Endothelial cell of umbilical vein (primary cell): ENCODE data around the gene ENO4.

ENCODE experiments used
- EZH2 ChIP-seq: IDR thresholded peaks from 2 replicates; pipeline ENCODE4 v1.6.1; 2012; ENCODE audit warnings: borderline replicate concordance, low read depth, mild to moderate bottlenecking, moderate library complexity, low read length, inconsistent platforms; ENCODE audit not compliant: severe bottlenecking
- FOS ChIP-seq: IDR thresholded peaks from 2 replicates; pipeline ENCODE4 v1.6.1; 2011; ENCODE audit warnings: mild to moderate bottlenecking, low read length, moderate library complexity, borderline replicate concordance; ENCODE audit not compliant: insufficient read depth
- JUN ChIP-seq: IDR thresholded peaks from 2 replicates; pipeline ENCODE4 v1.6.1; 2011; ENCODE audit warnings: borderline replicate concordance, low read depth; ENCODE audit not compliant: insufficient read length, insufficient read depth
- MYC ChIP-seq: IDR thresholded peaks from one replicate; pipeline ENCODE4 v1.6.1; 2011; ENCODE audit warnings: mild to moderate bottlenecking, low read depth, low read length
- POLR2A ChIP-seq: IDR thresholded peaks from 2 replicates; pipeline ENCODE4 v1.6.1; 2012; ENCODE audit warnings: low read depth, mild to moderate bottlenecking, control low read depth, low read length
- POLR2AphosphoS5 ChIP-seq: IDR thresholded peaks from 2 replicates; pipeline ENCODE4 v1.6.1; 2012; ENCODE audit warnings: low read depth, mild to moderate bottlenecking, control low read depth, low read length, moderate library complexity; ENCODE audit not compliant: insufficient read depth
- TF ChIP-seq, protein P1 (sequence below), 2 donors: IDR thresholded peaks; 1 replicate in 1 of 2; 2 replicates in 1 of 2; pipeline ENCODE4 v1.5.1; 2011; ENCODE audit warnings: low read length in 2 of 2, mild to moderate bottlenecking in 2 of 2, moderate library complexity in 2 of 2, control low read depth in 1 of 2, inconsistent platforms in 1 of 2, low read depth in 1 of 2; ENCODE audit not compliant: insufficient read depth in 1 of 2; ENCODE audit errors: extremely low read depth in 1 of 2
- TF ChIP-seq, protein P2 (sequence below): IDR thresholded peaks from 2 replicates; pipeline ENCODE4 v1.6.1; 2011; ENCODE audit not compliant: insufficient read depth, insufficient read length

DNA sequence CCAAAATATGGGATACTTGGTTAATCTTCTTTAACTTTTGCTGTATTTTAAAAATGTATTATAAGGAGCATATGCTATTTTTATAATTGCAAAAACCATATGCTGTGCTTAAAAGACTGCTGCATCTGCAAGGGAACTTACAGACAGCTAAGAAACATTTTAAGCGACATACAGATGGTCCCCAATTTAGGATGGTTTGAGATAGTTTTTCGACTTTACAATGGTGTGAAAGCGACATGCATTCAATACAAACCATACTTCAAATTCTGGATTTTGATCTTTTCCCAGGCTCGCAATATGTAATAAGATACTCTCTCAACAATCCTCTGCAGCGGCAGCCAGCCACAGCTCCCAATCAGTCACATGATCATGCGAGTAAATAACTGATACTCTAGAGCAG is 82.5 kb downstream of the ENO4 start:
- no peak for TF ChIP-seq POLR2AphosphoS5
- TF ChIP-seq, protein P1, sequence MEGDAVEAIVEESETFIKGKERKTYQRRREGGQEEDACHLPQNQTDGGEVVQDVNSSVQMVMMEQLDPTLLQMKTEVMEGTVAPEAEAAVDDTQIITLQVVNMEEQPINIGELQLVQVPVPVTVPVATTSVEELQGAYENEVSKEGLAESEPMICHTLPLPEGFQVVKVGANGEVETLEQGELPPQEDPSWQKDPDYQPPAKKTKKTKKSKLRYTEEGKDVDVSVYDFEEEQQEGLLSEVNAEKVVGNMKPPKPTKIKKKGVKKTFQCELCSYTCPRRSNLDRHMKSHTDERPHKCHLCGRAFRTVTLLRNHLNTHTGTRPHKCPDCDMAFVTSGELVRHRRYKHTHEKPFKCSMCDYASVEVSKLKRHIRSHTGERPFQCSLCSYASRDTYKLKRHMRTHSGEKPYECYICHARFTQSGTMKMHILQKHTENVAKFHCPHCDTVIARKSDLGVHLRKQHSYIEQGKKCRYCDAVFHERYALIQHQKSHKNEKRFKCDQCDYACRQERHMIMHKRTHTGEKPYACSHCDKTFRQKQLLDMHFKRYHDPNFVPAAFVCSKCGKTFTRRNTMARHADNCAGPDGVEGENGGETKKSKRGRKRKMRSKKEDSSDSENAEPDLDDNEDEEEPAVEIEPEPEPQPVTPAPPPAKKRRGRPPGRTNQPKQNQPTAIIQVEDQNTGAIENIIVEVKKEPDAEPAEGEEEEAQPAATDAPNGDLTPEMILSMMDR (IDR thresholded peaks at IDR 0.05; ENCODE audit: extremely low read depth in 1 of 2, insufficient read depth in 1 of 2, low read depth in 1 of 2, low read length in 2 of 2) = no peak
- TF ChIP-seq POLR2A = no peak
- no peak for TF ChIP-seq EZH2
- TF ChIP-seq, protein P2, sequence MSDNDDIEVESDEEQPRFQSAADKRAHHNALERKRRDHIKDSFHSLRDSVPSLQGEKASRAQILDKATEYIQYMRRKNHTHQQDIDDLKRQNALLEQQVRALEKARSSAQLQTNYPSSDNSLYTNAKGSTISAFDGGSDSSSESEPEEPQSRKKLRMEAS = no peak
- no peak for TF ChIP-seq JUN
- no peak for TF ChIP-seq MYC
- no peak for TF ChIP-seq FOS
